ENCODE measurements around the gene ATP13A3. TPM values are rescaled to one million over a fixed set of nuclear protein-coding genes. Genes with fewer than 3 reads are reported as not detected.

Gene ATP13A3
- total RNA-seq, 2 experiments from 2014 or later = 113 to 124 TPM

DNA sequence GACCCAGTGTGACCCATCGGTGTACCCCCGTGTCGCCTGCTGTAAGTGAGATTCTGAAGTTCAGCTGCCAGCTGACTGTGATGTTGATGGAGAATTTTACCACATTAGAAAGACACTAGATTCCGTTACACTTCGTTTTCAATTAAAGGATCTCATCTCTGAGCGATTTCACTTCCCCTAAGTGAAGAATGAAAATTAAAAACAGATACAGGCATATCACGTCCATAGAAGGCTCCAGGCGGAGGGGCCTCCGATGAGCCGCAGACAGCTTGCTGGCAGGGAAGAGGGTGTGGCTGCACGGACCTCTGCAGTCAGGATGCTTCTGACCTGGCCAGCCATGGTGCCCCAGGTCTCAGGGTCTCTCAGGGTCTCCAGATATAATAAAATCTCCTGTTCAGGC lies 129.1 kb downstream of the ATP13A3 start:
- Mint-ChIP-seq H3K27ac (no peak overlapping the region), H3K4me1 (no peaks in the 10 kb centered on the region), H3K4me3 (no peak overlapping the region), H3K9me3 (no peaks in the 10 kb centered on the region), H3K27me3 (no peaks in the 10 kb centered on the region), H3K36me3 (no peaks in the 10 kb centered on the region)
- DNase-seq = no peak

DNA sequence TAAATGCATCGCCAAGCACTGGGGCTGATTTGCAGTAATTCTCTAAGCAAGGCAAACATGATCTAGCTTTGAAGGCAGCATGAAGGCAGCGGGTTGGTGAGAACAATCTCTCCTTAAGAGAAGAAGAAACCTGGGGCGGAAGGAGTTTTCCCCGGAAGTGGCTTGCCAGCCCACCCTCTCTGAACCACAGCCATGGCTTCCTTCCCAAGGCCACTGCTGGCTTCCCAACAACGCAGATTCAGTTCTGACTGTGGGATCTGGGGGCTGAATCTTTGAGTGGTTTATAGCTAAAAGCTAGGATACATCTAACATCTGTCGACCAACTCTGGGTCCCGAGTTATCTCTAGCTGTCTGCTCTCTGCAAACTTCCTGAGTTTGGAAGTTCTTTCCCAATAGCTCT lies 131.4 kb downstream of the ATP13A3 start:
- H3K27me3 Mint-ChIP-seq = no peaks in the 10 kb centered on the region
- no peaks in the 10 kb centered on the region for H3K9me3 Mint-ChIP-seq
- no peak overlapping the region for H3K27ac Mint-ChIP-seq
- no peak overlapping the region for H3K4me3 Mint-ChIP-seq
- H3K36me3 Mint-ChIP-seq = no peaks in the 10 kb centered on the region
- no peak for DNase-seq
- H3K4me1 Mint-ChIP-seq = no peaks in the 10 kb centered on the region

DNA sequence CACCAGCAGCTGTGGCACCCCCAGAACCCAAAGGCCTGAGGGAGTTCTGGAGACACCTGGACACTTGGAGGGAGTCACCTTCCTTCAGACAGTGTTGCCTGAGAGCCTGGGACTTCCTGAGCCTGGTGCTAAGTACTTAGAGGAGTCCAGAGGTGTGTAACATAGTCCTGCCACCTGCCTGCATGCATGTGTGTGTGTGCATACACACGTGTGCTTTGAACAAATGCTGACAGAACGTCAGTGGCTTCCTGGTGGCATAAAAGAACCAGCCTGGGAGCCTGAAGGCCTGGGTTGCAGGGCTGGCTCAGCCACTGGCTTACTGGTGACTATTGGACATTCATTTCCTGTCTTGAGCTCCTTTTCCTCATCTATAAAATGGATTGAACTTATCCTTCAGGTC lies 132.5 kb downstream of the ATP13A3 start:
- H3K27me3 Mint-ChIP-seq = no peaks in the 10 kb centered on the region
- H3K4me3 Mint-ChIP-seq = no peak overlapping the region
- H3K4me1 Mint-ChIP-seq = no peaks in the 10 kb centered on the region
- no peaks in the 10 kb centered on the region for H3K9me3 Mint-ChIP-seq
- H3K36me3 Mint-ChIP-seq = no peaks in the 10 kb centered on the region
- no peak for DNase-seq
- no peak overlapping the region for H3K27ac Mint-ChIP-seq

Other genes starting within 250 kb of the ATP13A3 start
- gene CPN2, start 135.7 kb downstream of the ATP13A3 start, total RNA-seq = not detected
- gene LRRC15, start 117.3 kb downstream of the ATP13A3 start, total RNA-seq = not detected
- under 1 TPM; 0.80 TPM for gene GP5, start 87.7 kb downstream of the ATP13A3 start, total RNA-seq
- 1 to 10 TPM; 3.0 to 4.4 TPM for gene TMEM44, start 146.4 kb upstream of the ATP13A3 start, total RNA-seq
- gene LSG1, start 185.2 kb upstream of the ATP13A3 start, total RNA-seq = 10 to 100 TPM; 50.6 to 56.6 TPM
- gene FAM43A, start 198.9 kb upstream of the ATP13A3 start, total RNA-seq = 1 to 10 TPM; 3.8 to 4.1 TPM

Measured in activated naive CD8-positive, alpha-beta T cell treated with anti-CD3 and anti-CD28 coated beads for 36 hours (primary cell).